UCSD-AML1 (cell line): ENCODE data around the gene KRTAP19-1.

Source experiments
- DNase-seq: peaks from one replicate; lab custom pipeline; 2025; ENCODE audit not compliant: unreplicated experiment; lab: John Stamatoyannopoulos, UW

The KRTAP19-1 gene

GRCh38 chr21:30430170-30430655 lies 50.0 kb downstream of the KRTAP19-1 start, which contains the start of gene KRTAP13-4:
TSS of gene KRTAP13-4 (plus strand) at chr21:30430220. CDS start at chr21:30430276, 56 bp downstream.
- DNase-seq, result no peak
